CD4-positive, alpha-beta T cell treated with Interleukin-6 for 4 hours (primary cell): ENCODE results near the gene RARRES1.
"Not testable (repeated sequence)": the region's sequence is repeated elsewhere in the genome, so short reads cannot be mapped to it uniquely, and the experiment has no call there.

Experiments used
- DNase-seq: peaks from one replicate; pipeline ENCODE4 v3.0.0-alpha.2; 2020; ENCODE audit warnings: mixed read lengths

Gene RARRES1

DNA sequence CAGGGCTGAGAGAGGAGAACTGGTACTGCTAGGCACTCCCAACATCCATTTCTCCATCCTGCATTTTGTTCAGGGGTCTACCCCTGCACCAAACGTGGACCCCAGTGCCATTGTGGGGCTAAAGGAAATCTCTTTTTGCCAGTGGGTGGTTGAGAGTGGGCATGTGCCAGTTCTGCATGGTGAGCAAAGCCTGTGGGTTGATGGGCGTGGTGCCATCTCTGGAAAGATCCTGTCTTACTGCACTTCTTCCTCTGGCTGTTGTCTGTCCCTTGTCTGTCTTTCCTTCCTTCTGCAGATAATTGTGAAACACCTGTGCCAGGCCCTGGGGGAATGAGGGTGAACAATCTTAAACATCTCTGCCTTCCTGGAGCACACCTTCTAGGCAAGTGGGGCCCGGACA is 1.4 kb upstream of the RARRES1 start:
- no peak for DNase-seq

- DNase-seq, result no peak
Observed at GRCh38 chr3:158732856-158733200, 571 bp upstream of the RARRES1 start.

DNA sequence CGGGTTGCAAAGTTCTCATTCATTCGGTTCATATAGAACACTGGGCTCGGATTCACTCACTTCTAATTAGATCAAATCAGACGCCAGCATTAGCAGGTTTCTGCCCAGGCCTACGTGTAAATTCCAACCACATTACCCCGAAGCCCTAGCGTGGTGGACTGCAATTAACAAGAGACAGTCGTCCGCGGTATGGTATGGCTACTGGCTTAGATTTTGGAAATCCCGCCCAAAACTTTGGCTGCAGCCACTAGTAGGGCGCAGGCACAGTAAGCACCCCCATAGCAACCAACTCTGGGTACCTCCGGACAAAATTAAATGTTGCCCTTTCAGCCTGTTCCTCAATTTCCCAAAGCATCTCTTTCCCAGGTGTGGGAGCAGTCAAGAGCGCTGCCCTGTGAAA is 771 bp downstream of the RARRES1 start:
- DNase-seq, result no peak

GRCh38 chr3:158728851-158729250 is 3.4 kb downstream of the RARRES1 start:
- DNase-seq, result no peak

DNA sequence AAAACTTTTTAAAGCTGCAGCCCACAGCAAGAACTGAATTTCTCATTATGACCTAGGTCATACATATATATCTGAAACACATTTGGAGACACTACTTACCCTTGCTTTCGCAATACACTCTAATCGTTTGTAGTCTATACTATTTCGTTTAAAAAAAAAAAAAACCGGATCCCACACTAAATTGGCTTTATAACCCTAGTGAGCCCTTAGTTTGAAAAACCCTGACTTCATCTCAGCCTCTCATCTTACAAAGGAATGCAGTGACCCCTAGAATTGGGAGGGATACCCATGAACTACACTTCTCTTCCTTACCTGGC is 4.2 kb downstream of the RARRES1 start:
- no peak for DNase-seq

DNA sequence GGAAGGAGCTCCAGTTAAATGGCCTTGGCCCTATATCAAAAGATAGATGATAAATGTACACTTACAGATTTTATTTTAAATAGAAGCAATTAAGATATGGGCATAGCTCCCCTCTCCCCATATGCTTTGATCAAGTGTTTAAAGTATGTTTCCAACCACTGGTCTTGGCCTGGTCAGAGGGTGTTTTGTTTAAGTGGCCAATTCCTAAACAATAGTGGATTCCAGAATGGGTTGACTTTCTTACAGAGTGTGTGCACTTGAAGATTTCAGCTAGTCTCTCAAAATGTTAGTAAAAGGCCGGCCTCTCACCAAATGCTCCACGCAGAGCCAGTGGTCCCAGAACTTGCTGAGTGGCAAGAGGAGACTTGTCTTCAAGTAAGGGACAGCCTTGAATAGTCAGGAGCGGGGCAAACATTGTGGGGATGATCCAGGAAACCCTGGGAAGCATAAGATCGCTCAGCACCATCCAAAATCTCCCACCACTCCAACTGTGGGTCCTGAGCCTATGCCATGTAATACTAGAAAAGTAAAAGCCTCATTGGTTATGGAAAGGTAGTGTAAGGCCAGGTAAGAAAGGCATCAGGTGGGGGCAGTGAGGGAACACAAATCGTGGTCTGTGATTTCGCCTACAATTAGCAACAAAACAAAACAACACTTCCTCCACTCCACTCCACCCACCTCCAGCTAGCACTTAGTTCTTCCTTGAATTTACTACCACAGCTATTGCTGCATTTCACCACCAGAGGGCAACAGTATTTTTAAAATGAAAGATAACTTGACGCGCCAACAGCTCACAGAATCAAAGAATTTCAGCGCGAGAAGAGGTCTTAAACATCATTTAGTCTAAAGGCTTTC is 4.8 kb downstream of the RARRES1 start:
- peak; percentile 61 for DNase-seq

DNA sequence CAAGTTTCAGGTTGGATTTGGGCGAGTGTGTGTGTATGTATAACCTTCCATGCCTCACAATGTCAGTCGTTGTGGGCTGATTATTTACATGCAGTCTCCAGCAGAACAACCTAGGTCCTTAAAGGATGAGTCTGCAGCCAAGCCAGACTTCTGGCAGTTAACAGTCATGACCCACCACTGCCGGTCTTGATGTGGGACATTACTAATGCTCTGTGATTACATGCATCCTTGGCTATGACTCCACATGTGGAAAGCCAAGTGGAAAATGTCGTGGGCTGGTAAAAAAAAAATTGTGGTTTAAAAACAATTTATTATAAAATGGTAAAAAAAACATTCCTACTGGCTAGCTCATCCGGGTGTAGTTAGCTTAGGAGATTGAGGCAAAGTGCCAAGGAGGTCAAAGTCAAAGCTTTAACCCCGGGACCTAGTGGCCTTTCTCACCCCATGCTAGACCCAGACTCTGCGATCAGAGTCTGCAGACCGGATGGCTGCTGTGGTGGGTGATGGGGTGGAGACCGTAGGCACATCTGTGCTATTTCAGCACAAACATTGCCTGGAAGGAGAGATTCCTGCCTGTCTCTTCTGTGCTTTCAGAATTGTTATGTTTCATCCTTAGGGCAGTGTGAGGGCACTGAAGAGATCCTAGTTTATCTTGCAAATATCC is 6.8 kb downstream of the RARRES1 start:
- no peak for DNase-seq

- DNase-seq, result no peak
Observed at GRCh38 chr3:158723991-158724390, 8.3 kb downstream of the RARRES1 start.

GRCh38 chr3:158722108-158722507 is 10.1 kb downstream of the RARRES1 start:
- no peak for DNase-seq

- DNase-seq, result no peak
Observed at GRCh38 chr3:158718490-158719170, 13.6 kb downstream of the RARRES1 start.

- DNase-seq, result no peak
Observed at GRCh38 chr3:158717576-158717975, 14.7 kb downstream of the RARRES1 start.

GRCh38 chr3:158713094-158713499 is 19.2 kb downstream of the RARRES1 start:
- DNase-seq, result no peak

GRCh38 chr3:158712443-158712842 is 19.8 kb downstream of the RARRES1 start:
- no peak for DNase-seq

DNA sequence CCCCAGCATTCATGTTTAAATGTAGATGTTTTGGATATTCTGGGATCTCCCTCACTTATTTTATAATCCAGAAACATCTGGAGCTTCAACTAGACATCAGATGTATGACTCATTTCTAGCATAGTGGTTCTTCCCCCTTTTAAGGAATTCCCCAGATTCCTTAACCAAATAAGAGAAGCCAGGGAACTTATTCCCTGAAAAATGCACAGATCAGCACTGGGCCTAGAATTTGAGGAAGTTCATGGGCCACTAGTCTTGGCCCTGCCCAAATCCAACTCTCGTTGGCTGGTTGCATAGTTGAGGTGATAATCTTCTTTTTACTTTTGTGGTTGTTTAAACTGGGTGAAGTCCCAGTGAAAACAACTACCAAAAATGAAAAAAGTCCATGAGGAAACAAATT is 20.4 kb downstream of the RARRES1 start:
- DNase-seq, result no peak

- no peak for DNase-seq
Observed at GRCh38 chr3:158710601-158711000, 21.7 kb downstream of the RARRES1 start.

DNA sequence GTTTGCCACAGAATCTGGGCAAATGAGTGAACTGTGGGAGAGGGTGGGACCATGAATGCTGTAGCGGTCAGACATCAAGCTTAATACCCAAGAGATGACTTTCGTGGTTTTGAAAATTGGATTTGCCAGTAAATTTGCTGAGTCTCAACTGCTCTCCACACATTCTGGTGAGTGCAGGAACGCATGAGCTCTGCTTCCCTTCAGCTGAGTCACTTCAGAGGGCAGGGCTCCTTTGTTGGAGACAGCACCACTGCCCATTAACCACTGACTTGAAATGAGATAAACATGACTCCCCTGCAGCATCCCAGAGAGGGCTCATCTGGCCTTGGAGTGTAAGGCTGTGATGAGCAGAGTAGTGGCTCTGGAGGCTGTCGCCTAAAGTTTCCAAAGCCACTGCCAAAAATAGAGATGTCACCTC is 22.6 kb downstream of the RARRES1 start:
- DNase-seq, result no peak

DNA sequence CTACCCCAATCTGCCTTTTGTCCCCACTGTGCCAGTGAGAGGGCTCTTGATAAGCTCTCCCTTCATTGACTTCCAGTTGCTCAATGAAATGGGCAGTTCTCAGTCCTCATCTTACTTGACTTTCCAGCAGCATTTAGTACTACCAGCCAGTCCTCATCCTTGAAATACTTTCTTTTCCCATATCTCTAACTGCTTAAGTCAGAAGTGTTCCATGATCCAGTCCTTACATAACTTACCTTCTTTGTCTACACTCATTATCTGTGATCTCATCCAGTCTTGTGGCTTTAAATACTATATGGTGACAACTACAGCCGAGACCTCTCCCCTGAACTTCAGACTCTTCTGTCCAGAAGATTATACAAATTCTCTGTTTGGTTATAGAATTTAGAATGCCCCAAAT is 28.7 kb downstream of the RARRES1 start:
- DNase-seq, result no peak

DNA sequence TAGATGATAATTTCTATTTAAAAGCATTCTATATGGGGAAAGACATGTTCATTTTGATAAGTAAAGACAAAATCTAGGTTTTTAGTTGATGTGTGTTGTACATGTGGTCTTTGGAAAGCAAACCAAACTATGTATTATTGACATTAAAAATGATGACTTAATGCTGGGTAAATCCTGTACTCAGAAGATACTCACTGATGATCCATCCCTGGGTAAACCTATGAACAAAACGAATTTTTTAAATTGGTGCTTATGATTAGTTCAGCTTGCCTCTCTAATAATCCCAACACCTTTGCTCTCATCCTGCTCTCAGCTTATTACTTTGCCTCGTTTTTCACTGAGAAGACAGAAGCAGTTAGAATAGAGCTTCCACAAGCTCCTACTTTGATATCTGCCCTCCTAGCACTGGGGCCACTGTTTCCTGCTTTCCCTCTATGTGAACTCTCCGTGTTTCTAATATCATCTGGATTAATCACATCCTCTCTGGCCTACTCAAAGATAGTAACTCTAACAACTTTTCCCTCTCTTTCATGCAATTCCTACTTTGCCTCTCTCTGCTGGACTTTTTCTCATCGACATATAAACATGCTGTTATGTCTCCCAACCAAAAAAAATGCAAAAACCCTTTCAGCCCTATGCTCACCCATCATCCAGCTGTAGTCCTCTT is 29.3 kb downstream of the RARRES1 start:
- no peak for DNase-seq

GRCh38 chr3:158701420-158702065 is 30.7 kb downstream of the RARRES1 start:
- no peak for DNase-seq

- no peak for DNase-seq
Observed at GRCh38 chr3:158700559-158700958, 31.7 kb downstream of the RARRES1 start.

DNA sequence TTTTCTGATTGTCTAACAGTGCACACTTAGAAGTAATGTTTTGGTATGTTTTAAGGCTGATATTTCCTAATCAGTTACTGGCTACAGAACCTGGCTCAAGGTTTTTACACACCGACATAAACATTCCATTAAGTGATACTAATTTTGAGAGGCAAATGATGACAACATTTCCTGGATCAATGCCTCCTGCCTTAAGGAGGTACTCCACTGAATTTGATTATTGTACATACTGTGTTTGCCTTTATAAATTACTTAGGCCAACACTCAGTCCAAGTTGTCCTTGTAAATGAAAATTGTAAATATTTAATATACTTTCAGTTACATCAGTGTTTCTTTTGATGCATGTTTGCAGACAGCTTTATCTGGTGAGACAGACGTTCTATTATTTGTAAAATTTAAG is 35.6 kb downstream of the RARRES1 start:
- no peak for DNase-seq

- DNase-seq, result not testable (repeated sequence)
Observed at GRCh38 chr3:158693866-158694456, 38.3 kb downstream of the RARRES1 start.

DNA sequence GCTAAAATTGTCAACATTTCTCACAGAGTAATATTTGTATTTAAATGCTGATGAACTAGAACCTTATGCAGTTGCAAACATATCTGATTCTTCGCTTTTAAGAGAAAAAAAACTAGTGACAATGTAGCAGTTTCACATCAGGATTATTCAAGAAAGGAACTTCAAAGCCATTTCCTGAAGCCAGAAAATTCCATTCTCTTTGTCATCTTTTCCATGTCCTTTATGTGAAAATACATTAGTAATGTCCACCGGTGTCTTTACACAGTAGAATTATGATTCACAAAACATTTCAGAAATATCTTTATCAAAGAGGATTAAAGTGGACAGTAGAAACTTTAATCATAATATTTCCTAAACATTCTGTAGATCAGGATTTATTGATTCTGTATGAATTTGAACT is 47.1 kb downstream of the RARRES1 start:
- no peak for DNase-seq
